PC-9 (cell line): ENCODE measurements around the gene NPTN.

Experiments
- EZH2 ChIP-seq: fragments of 200-600 bp; sonication (generic); IDR thresholded peaks from 2 replicates; pipeline ENCODE4 v1.8.0; 2017; ENCODE audit warnings: antibody characterized with exemption, low read depth
- TF ChIP-seq, protein P1 (sequence below): fragments of 200-600 bp; sonication (generic); conservative IDR thresholded peaks from 2 replicates; pipeline ENCODE4 v1.6.1; 2017; ENCODE audit warnings: mixed run types, antibody characterized with exemption, mild to moderate bottlenecking, moderate library complexity

DNA sequence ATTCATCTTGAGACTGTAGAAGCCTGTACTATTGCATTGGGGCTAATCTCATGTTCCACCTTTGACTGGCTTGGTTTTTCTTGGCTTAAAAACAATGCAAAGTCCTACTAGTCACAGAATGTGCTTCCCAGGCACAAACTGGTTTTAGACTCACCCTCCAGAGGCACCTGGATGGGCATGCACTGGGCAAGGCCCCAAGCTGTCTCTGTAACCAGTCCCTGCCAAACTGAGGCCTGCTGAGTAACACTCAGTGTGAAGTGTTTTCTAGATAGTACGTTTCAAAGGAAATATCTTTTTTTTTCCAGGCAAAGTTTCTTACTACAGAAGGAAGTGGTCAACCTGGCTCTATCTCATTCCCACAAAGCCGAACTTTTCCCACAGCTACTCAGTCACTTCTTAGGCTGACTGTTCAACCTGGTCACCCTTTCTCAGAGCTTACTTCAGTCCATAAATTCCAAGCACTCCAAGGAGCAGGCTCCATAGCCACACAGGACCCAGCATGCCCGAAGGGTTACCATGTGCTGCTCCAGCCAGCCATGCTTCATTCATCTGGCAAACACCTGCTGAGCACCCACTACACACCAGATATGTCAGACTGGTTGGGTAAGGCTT lies 57.4 kb downstream of the NPTN start:
- TF ChIP-seq, protein P1, sequence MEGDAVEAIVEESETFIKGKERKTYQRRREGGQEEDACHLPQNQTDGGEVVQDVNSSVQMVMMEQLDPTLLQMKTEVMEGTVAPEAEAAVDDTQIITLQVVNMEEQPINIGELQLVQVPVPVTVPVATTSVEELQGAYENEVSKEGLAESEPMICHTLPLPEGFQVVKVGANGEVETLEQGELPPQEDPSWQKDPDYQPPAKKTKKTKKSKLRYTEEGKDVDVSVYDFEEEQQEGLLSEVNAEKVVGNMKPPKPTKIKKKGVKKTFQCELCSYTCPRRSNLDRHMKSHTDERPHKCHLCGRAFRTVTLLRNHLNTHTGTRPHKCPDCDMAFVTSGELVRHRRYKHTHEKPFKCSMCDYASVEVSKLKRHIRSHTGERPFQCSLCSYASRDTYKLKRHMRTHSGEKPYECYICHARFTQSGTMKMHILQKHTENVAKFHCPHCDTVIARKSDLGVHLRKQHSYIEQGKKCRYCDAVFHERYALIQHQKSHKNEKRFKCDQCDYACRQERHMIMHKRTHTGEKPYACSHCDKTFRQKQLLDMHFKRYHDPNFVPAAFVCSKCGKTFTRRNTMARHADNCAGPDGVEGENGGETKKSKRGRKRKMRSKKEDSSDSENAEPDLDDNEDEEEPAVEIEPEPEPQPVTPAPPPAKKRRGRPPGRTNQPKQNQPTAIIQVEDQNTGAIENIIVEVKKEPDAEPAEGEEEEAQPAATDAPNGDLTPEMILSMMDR, result no peak
- TF ChIP-seq EZH2, result no peak
